ENCODE data around the gene PGPEP1. TPM values are rescaled to one million over a fixed set of nuclear protein-coding genes. Genes with fewer than 3 reads are reported as not detected.
"Not testable (repeated sequence)": the region's sequence is repeated elsewhere in the genome, so short reads cannot be mapped to it uniquely, and the experiment has no call there.

PGPEP1 gene
- total RNA-seq, 2 experiments from 2014 or later = 27.5 to 28.4 TPM

- ChIA-PET POLR2A (no interaction called here), CTCF (interaction anchor here (1.1 kb wide), 1 partner anchor 184 kb away, joined by 3 read pairs; no protein-coding TSS in a partner anchor)
Measured at GRCh38 chr19:18344582-18344950, 4.2 kb downstream of the PGPEP1 start.

GRCh38 chr19:18345296-18345695, 4.9 kb downstream of the PGPEP1 start:
- CTCF ChIA-PET = interaction anchor here (1.1 kb wide), 1 partner anchor 185 kb away, joined by 3 read pairs; no protein-coding TSS in a partner anchor
- POLR2A ChIA-PET = no interaction called here

GRCh38 chr19:18346091-18346490, 5.7 kb downstream of the PGPEP1 start:
- ChIA-PET CTCF (no interaction called here), POLR2A (interaction anchor here (0.6 kb wide), 1 partner anchor 174 kb away, joined by 3 read pairs; no protein-coding TSS in a partner anchor)

DNA sequence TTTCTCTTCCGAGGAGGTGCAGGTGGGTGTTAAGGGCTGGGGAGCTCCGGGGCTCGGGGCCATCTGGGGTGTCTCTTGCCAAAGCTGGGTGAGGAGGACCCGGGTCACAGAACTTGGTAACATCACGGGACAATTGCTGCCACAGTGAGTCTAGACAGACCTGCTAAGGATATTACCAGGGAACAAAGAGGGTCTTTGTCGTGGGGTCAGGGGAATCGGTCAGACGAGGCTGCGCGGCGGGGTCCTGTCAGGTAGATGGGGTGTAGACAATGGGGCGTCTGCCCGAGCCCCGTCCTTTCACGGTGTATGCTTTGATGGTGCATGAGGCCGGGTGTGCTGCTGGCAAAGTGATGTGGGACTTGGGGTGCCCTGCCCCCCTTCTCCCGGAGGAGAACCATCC, 7.8 kb downstream of the PGPEP1 start:
- ChIA-PET CTCF (no interaction called here), POLR2A (no interaction called here)

DNA sequence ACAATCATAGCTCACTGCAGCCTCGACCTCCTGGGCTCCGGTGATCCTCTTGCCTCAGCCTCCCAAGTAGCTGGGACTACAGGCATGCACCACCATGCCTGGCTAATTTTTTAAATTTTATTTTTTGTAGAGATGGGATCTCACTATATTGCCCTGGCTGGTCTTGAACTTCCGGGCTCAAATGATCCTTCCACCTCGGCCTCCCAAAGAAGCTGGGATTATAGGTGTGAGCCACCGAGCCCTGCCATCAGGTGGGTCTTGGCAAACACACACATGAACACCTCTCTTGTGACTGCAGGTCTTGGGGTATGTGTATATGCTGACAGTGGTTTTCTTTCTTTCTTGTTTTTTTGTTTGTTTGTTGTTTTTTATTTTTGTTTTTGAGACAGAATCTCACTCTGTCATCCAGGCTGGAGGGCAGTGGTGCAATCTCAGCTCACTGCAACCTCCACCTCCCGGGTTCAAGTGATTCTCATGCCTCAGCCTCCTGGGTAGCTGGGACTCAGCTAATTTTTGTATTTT, 8.5 kb downstream of the PGPEP1 start:
- CTCF ChIA-PET = interaction anchor here (1.0 to 2.0 kb wide), 2 partner anchors 40 to 62 kb away, joined by 3 to 7 read pairs; no protein-coding TSS in a partner anchor
- POLR2A ChIA-PET = not testable (repeated sequence)

GRCh38 chr19:18349524-18350128, 9.2 kb downstream of the PGPEP1 start:
- ChIA-PET POLR2A (no interaction called here), CTCF (interaction anchor here (1.0 to 2.0 kb wide), 2 partner anchors 39 to 61 kb away, joined by 3 to 7 read pairs; no protein-coding TSS in a partner anchor)

DNA sequence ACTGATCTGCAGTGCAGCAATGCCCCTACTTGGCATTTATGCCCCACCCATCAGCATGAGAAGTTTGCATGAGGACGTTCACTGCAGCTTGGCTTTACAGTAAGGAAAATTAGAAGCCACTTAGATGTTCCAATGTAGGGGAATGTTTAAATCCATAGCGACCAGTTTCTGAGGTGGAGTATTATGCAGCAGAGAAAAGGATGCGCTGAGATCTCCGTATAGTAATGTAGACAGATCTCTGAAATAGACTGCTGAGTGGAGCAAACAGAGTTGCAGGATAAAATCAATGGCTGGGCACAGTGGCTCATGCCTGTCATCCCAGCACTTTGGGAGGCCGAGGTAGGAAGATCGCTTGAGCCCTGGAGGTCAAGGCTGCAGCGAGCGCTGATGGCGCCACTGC, 10.1 kb downstream of the PGPEP1 start:
- POLR2A ChIA-PET = no interaction called here
- CTCF ChIA-PET = interaction anchor here (2.0 kb wide), 1 partner anchor 60 kb away, joined by 7 read pairs; no protein-coding TSS in a partner anchor

DNA sequence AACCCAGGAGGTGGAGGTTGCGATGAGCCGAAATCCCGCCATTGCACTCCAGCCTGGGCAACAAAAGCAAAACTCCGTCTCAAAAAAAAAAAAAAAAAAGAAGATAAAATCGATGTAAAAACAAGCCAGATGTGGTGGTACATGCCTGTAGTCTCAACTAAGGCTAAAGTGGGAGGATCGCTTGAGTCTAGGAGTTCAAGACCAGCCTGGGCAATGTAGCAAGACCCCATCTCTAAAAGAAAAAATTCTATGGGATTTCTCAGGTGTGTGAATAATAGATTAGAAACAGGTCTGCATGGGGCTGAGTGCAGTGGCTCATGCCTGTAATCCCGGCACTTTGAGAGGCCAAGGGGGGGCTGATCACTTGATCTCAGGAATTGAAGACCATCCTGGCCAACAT, 11.1 kb downstream of the PGPEP1 start:
- POLR2A ChIA-PET = no interaction called here

GRCh38 chr19:18353378-18354005, 13.1 kb downstream of the PGPEP1 start:
- ChIA-PET CTCF (interaction anchor here (1.5 kb wide), 1 partner anchor 14 kb away, joined by 6 read pairs; no protein-coding TSS in a partner anchor), POLR2A (no interaction called here)

More for the DNA sequence above, 11.1 kb downstream of the PGPEP1 start:
- CTCF ChIA-PET = interaction anchor here (0.7 kb wide), 1 partner anchor 1499 kb away, joined by 3 read pairs; no protein-coding TSS in a partner anchor

DNA sequence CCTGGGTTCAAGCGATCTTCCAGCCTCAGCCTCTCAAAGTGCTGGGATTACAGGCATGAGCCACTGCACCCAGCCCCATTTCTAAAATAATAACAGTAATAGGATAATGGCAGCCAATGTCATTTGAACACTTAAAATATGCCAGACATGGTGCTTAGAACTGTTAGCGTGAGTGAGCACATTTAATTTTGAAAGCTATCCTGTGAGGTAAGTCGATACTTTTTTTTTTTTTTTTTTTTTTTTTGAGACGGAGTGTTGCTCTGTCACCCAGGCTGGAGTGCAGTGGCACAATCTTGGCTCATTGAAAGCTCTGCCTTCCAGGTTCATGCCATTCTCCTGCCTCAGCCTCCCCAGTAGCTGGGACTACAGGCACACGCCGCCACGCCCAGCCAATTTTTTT, 14.3 kb downstream of the PGPEP1 start:
- POLR2A ChIA-PET = interaction anchor here (0.6 kb wide), 1 partner anchor 16 kb away, joined by 3 read pairs; no protein-coding TSS in a partner anchor
- CTCF ChIA-PET = interaction anchor here (1.5 kb wide), 1 partner anchor 15 kb away, joined by 6 read pairs; no protein-coding TSS in a partner anchor

GRCh38 chr19:18357041-18357440, 16.6 kb downstream of the PGPEP1 start:
- ChIA-PET CTCF (interaction anchor here (1.6 kb wide), 1 partner anchor 31 kb away, joined by 3 read pairs; no protein-coding TSS in a partner anchor), POLR2A (no interaction called here)

DNA sequence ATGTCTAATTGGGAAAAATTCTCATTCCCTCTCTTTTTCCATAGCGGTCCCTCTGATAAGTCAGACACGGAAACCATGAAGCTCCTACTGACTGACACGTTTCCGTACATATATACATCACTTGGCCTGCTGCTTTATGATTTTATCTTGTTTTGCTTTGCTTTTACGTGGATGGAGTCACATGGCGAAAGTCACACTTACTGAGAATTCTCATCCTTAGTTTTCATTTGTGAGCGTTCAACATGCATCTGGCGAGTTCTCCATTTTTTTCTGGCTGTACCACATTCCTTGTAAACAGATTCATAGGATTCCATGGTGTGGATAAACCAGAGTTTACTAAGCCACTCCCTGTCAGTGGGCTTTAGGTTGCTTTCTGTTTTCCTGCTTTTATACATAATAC, 21.2 kb downstream of the PGPEP1 start:
- ChIA-PET POLR2A (no interaction called here), CTCF (interaction anchor here (1.8 kb wide), 1 partner anchor 50 kb away, joined by 5 read pairs; no protein-coding TSS in a partner anchor)

GRCh38 chr19:18362934-18363542, 22.6 kb downstream of the PGPEP1 start:
- ChIA-PET POLR2A (interaction anchor here (0.6 kb wide), 1 partner anchor 271 kb away, joined by 5 read pairs; no protein-coding TSS in a partner anchor), CTCF (interaction anchor here (0.5 to 1.8 kb wide), 2 partner anchors 35 to 48 kb away, joined by 4 to 5 read pairs; no protein-coding TSS in a partner anchor)

GRCh38 chr19:18363787-18364186, 23.4 kb downstream of the PGPEP1 start:
- CTCF ChIA-PET = no interaction called here
- POLR2A ChIA-PET = interaction anchor here (0.5 kb wide), 1 partner anchor 86 kb away, joined by 8 read pairs; no protein-coding TSS in a partner anchor

- ChIA-PET POLR2A (interaction anchor here (0.5 kb wide), 1 partner anchor 86 kb away, joined by 8 read pairs; no protein-coding TSS in a partner anchor), CTCF (interaction anchor here (0.8 kb wide), 1 partner anchor 24 kb away, joined by 3 read pairs; no protein-coding TSS in a partner anchor)
Measured at GRCh38 chr19:18364277-18364825, 24.0 kb downstream of the PGPEP1 start.

GRCh38 chr19:18364826-18365528, 24.6 kb downstream of the PGPEP1 start:
- ChIA-PET CTCF (interaction anchor here (0.8 kb wide), 1 partner anchor 23 kb away, joined by 3 read pairs; no protein-coding TSS in a partner anchor), POLR2A (no interaction called here)

GRCh38 chr19:18366021-18366435, 25.6 kb downstream of the PGPEP1 start:
- CTCF ChIA-PET = interaction anchor here (0.8 kb wide), 1 partner anchor 44 kb away, joined by 3 read pairs; no protein-coding TSS in a partner anchor

DNA sequence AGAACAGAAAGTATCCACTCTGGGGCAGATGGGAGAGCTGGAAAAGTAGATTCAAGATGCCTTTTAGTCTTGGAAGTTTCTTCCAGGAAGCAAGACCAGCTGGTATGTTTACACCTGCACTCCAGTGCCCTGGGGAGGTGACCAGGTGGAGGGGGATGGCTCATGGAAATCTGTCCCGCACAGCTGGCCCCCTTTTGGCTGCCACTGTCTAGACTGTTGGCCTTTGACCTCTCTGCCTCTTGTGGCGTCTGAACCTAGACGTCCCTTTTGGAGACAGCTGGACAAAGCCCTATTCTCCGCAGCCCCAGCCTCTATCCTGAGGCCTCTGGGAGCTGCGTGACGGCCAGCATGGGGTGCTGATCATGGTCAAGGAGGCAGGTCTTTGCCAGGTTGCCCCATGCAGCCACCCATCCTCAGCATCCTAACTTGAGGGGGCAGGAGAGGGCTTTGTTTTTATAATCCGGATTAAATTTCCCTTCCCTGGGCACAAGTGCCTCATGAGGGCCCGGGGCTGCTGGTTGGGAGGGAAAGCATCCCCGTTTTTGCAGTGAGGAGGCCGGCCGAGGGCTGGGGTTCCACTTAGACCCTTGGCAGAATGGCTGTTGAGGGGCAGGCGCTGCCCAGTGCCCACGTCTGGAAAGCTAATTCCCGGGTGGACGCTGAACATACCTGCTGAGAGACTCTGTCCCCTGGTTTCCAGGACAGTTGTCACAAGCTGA, 28.3 kb downstream of the PGPEP1 start:
- CTCF ChIA-PET = interaction anchor here (0.7 to 0.8 kb wide), 3 partner anchors 17 to 375 kb away, joined by 3 to 6 read pairs (median 4); partner anchors contain the start of gene GDF15

More at GRCh38 chr19:18366021-18366435, 25.6 kb downstream of the PGPEP1 start:
- POLR2A ChIA-PET = no interaction called here

More for the DNA sequence above, 28.3 kb downstream of the PGPEP1 start:
- POLR2A ChIA-PET = no interaction called here

Measured in activated CD8-positive, alpha-beta memory T cell treated with anti-CD3 and anti-CD28 coated beads for 36 hours (primary cell).